Measurements from ENCODE around the gene MARVELD2.
"Not testable (repeated sequence)": the region's sequence is repeated elsewhere in the genome, so short reads cannot be mapped to it uniquely, and the experiment has no call there.

DNA sequence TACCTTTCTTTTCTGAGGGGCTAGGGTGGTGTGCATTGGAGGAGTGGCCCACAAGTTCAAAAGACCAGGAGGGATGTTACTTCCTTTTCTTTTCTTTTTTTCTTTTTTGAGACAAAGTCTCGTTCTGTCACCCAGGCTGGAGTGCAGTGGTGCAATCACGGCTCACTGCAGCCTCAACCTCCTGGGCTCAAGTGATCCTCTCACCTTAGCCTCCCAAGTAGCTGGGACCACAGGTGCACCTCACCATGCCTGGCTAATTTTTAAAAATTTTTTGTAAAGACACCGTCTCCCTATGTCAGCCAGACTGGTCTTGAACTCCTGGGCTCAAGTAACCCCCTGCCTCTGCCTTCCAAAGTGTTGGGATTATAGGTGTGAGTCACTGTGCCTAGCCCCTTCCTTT is 38.6 kb downstream of the MARVELD2 start:
- TF ChIP-seq MED1 (CRISPR knock-in tag; IDR thresholded peaks at IDR 0.05), result not testable (repeated sequence)
- TF ChIP-seq, protein P1, sequence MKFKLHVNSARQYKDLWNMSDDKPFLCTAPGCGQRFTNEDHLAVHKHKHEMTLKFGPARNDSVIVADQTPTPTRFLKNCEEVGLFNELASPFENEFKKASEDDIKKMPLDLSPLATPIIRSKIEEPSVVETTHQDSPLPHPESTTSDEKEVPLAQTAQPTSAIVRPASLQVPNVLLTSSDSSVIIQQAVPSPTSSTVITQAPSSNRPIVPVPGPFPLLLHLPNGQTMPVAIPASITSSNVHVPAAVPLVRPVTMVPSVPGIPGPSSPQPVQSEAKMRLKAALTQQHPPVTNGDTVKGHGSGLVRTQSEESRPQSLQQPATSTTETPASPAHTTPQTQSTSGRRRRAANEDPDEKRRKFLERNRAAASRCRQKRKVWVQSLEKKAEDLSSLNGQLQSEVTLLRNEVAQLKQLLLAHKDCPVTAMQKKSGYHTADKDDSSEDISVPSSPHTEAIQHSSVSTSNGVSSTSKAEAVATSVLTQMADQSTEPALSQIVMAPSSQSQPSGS (CRISPR knock-in tag; IDR thresholded peaks at IDR 0.05), result not testable (repeated sequence)

Measured in HepG2 (cell line).